Measurements from ENCODE around the gene LACTBL1.
"Not testable (repeated sequence)": the region's sequence is repeated elsewhere in the genome, so short reads cannot be mapped to it uniquely, and the experiment has no call there.

Gene LACTBL1

DNA sequence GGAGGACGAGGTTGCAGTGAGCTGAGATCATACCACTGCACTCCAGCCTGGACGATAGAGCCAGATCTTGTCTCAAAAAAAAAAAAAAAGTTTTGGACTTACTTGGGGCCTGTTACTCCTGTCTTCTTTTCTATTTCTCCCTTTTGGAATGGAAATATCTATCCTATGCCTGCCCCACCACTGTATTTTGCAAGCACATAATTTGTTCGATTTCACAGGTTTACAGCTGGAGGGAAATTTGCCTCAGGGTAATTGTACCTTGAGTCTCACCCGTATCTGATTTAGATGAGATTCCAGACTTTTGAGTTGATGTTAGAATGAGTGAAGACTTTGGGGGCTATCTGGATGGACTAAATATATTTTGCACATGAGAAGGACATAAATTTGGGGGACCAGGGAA is 34.4 kb upstream of the LACTBL1 start:
- H3K27me3 ChIP-seq (ENCODE audit: insufficient read depth, low read depth): no peaks in the 10 kb centered on the region
- TF ChIP-seq CTCF (conservative IDR thresholded peaks at IDR 0.05; ENCODE audit: low read depth, low read length): no peak
- no peaks in the 10 kb centered on the region for H3K36me3 ChIP-seq (ENCODE audit: insufficient read depth)
- H3K4me2 ChIP-seq: no peak overlapping the region
- H3K9ac ChIP-seq: no peak overlapping the region
- H4K20me1 ChIP-seq (ENCODE audit: insufficient read depth): no peaks in the 10 kb centered on the region
- H3K4me1 ChIP-seq (ENCODE audit: low read depth, poor library complexity, severe bottlenecking): no peaks in the 10 kb centered on the region
- no peak overlapping the region for H3K4me3 ChIP-seq (IDR thresholded peaks at IDR 0.05; ENCODE audit: insufficient read depth, low read depth, low read length)
- no peak overlapping the region for H3K27ac ChIP-seq
- H2AFZ ChIP-seq (ENCODE audit: low read depth): no peak overlapping the region
- H3K79me2 ChIP-seq (ENCODE audit: insufficient read depth, low read depth): no peaks in the 10 kb centered on the region

DNA sequence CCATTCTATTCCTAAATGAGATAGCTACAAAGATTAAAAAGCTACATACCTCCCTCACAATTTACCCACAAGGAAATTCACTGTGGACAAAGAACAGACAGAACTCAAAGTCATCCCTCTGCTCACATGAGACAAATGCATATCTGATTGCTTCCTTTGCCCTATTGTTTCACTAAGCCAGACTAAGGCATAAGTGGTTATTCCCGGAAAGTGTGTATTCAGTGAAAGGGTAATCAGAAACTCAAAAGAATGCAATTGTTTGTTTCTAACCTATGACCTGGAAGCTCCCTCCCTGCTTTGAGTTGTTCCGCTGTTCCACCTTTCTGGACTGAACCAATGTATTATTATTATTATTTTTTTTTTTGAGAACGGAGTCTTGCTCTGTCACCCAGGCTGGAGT is 32.1 kb upstream of the LACTBL1 start:
- H4K20me1 ChIP-seq (ENCODE audit: insufficient read depth); H3K4me2 ChIP-seq; H2AFZ ChIP-seq (ENCODE audit: low read depth); H3K4me3 ChIP-seq (IDR thresholded peaks at IDR 0.05; ENCODE audit: insufficient read depth, low read depth, low read length); H3K4me1 ChIP-seq (ENCODE audit: low read depth, poor library complexity, severe bottlenecking); H3K36me3 ChIP-seq (ENCODE audit: insufficient read depth); H3K9ac ChIP-seq; H3K27me3 ChIP-seq (ENCODE audit: insufficient read depth, low read depth); H3K79me2 ChIP-seq (ENCODE audit: insufficient read depth, low read depth); H3K27ac ChIP-seq: not testable (repeated sequence)

DNA sequence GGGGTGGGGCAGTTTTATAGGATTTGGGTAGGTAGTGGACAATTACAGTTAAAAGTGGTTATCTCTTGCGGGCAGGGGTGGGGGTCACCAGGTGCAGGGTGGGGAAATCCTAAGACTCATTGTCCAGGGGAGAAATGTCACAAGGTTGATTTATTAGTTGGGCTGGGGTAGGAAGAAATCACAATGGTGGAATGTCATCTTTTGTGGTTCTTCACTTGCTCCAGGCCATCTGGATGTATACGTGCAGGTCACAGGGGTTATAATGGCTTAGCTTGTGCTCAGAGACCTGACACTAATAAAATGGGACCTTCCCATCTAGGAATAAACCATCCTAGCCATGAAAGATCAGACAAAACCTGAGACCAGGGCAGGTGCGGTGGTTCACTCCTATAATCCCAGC is 31.4 kb upstream of the LACTBL1 start:
- no peak for TF ChIP-seq CTCF (conservative IDR thresholded peaks at IDR 0.05; ENCODE audit: low read depth, low read length)

DNA sequence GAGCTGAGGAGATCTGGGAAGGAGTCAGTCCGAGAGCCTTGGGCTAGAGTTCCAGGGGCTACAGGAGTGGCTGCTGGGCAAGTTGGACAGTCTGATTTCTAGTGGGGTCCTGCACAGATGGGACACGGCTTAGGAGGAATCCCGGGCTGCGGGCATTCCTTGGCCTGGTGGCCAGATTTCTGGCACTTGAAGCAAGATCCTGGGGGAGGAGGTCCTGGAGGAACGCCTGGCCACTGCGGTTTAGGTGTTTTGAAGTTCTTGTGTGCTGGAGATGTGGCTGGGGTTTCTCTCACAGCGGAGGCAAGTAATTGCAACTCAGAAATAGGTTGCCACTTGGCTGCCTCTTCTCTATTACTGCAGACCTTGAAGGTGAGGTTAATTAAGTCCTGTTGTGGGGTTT is 29.6 kb upstream of the LACTBL1 start:
- not testable (repeated sequence) for H3K36me3 ChIP-seq (ENCODE audit: insufficient read depth); H3K9ac ChIP-seq; H3K4me2 ChIP-seq; H3K4me1 ChIP-seq (ENCODE audit: low read depth, poor library complexity, severe bottlenecking); H2AFZ ChIP-seq (ENCODE audit: low read depth); H3K27ac ChIP-seq; H3K79me2 ChIP-seq (ENCODE audit: insufficient read depth, low read depth); H3K4me3 ChIP-seq (IDR thresholded peaks at IDR 0.05; ENCODE audit: insufficient read depth, low read depth, low read length); H3K27me3 ChIP-seq (ENCODE audit: insufficient read depth, low read depth); H4K20me1 ChIP-seq (ENCODE audit: insufficient read depth)

More for the DNA sequence above, 31.4 kb upstream of the LACTBL1 start:
- H3K4me3 ChIP-seq (IDR thresholded peaks at IDR 0.05; ENCODE audit: insufficient read depth, low read depth, low read length): no peak overlapping the region
- H3K27ac ChIP-seq: no peak overlapping the region
- no peak overlapping the region for H3K4me2 ChIP-seq
- H3K27me3 ChIP-seq (ENCODE audit: insufficient read depth, low read depth): no peaks in the 10 kb centered on the region; the same call in 1 of the 2 replicates
- H4K20me1 ChIP-seq (ENCODE audit: insufficient read depth): no peaks in the 10 kb centered on the region
- H3K9ac ChIP-seq: no peak overlapping the region
- H3K79me2 ChIP-seq (ENCODE audit: insufficient read depth, low read depth): no peaks in the 10 kb centered on the region
- no peaks in the 10 kb centered on the region for H3K36me3 ChIP-seq (ENCODE audit: insufficient read depth)
- H2AFZ ChIP-seq (ENCODE audit: low read depth): no peak overlapping the region
- no peaks in the 10 kb centered on the region for H3K4me1 ChIP-seq (ENCODE audit: low read depth, poor library complexity, severe bottlenecking)

- H3K4me1 ChIP-seq (ENCODE audit: low read depth, poor library complexity, severe bottlenecking); H3K4me2 ChIP-seq; H3K9ac ChIP-seq; H3K27me3 ChIP-seq (ENCODE audit: insufficient read depth, low read depth); H3K79me2 ChIP-seq (ENCODE audit: insufficient read depth, low read depth); H3K36me3 ChIP-seq (ENCODE audit: insufficient read depth); H4K20me1 ChIP-seq (ENCODE audit: insufficient read depth); H2AFZ ChIP-seq (ENCODE audit: low read depth); H3K4me3 ChIP-seq (IDR thresholded peaks at IDR 0.05; ENCODE audit: insufficient read depth, low read depth, low read length); H3K27ac ChIP-seq: not testable (repeated sequence)
Observed at GRCh38 chr1:23000133-23000532, 27.5 kb upstream of the LACTBL1 start.

GRCh38 chr1:22997528-22997927 is 24.9 kb upstream of the LACTBL1 start:
- not testable (repeated sequence) for H3K79me2 ChIP-seq (ENCODE audit: insufficient read depth, low read depth); H3K36me3 ChIP-seq (ENCODE audit: insufficient read depth); H3K4me3 ChIP-seq (IDR thresholded peaks at IDR 0.05; ENCODE audit: insufficient read depth, low read depth, low read length); H3K9ac ChIP-seq; H3K4me2 ChIP-seq; H4K20me1 ChIP-seq (ENCODE audit: insufficient read depth); H3K4me1 ChIP-seq (ENCODE audit: low read depth, poor library complexity, severe bottlenecking); H2AFZ ChIP-seq (ENCODE audit: low read depth); H3K27ac ChIP-seq; H3K27me3 ChIP-seq (ENCODE audit: insufficient read depth, low read depth)
